Breast epithelium (tissue), 4 donors: ENCODE data around the gene EFNB2. TPM values are rescaled to one million over a fixed set of nuclear protein-coding genes. Genes with fewer than 3 reads are reported as not detected.
A peak's percentile ranks its signal among the peaks of the same experiment; 100 is the strongest.

ENCODE experiments used
- DNase-seq, 2 donors: peaks; one replicate each; pipeline ENCODE4 v3.0.0-alpha.2; 2019; ENCODE audit warnings: low spot score in 2 of 2
- H3K27ac ChIP-seq, 2 donors: fragments of 200-600 bp; sonication (generic) in 1 of 2; one replicate each; pipeline ENCODE4 v1.5.1; 2016 to 2019; ENCODE audit warnings: mild to moderate bottlenecking in 1 of 2
- H3K27me3 ChIP-seq, 2 donors: fragments of 200-600 bp; sonication (generic) in 1 of 2; one replicate each; pipeline versions ENCODE4 v1.5.1 to v1.6.0; 2017 to 2019; ENCODE audit warnings: control low read depth in 1 of 2, mild to moderate bottlenecking in 1 of 2
- H3K36me3 ChIP-seq: fragments of 200-600 bp; one replicate; pipeline ENCODE4 v1.5.1; 2019
- H3K4me1 ChIP-seq, 2 donors: fragments of 200-600 bp; sonication (generic); one replicate each; pipeline ENCODE4 v1.5.1; 2016 to 2019; ENCODE audit warnings: control low read depth in 1 of 2
- H3K4me3 ChIP-seq, 3 donors: fragments of 200-600 bp; sonication (generic); 1 replicate in 2 of 3; 2 replicates in 1 of 3; pipeline ENCODE4 v1.5.1; 2016 to 2019; ENCODE audit warnings: mild to moderate bottlenecking in 3 of 3, moderate library complexity in 2 of 3
- H3K9me3 ChIP-seq, 2 donors: fragments of 200-600 bp; sonication (generic) in 1 of 2; one replicate each; pipeline ENCODE4 v1.5.1; 2016 to 2019; ENCODE audit warnings: control low read depth in 1 of 2
- POLR2A ChIP-seq: fragments of 450-650 bp; IDR thresholded peaks from one replicate; pipeline ENCODE4 v1.6.1; 2016; ENCODE audit warnings: antibody characterized with exemption, mild to moderate bottlenecking, moderate library complexity
- POLR2AphosphoS5 ChIP-seq, 3 donors: sonication (generic); formaldehyde crosslinking; IDR thresholded peaks; one replicate each; pipeline ENCODE4 v1.6.1; 2017; ENCODE audit warnings: antibody characterized with exemption in 3 of 3
- intact Hi-C: fragments of 100-400 bp; cut with DNase I; formaldehyde crosslinking; loops from one replicate; pipeline ENCODE4 v1.15.1; 2023; ENCODE audit warnings: low total_unique reads
- total RNA-seq, 3 donors: library from RNA; depleted of rRNA; stranded (reverse); fragments of >200 nt; gene quantifications; one replicate each; pipeline ENCODE4 v1.1.0, GENCODE V29; 2016
- TF ChIP-seq, protein P1 (sequence below), 3 donors: fragments of 450-650 bp; IDR thresholded peaks; one replicate each; pipeline ENCODE4 v1.5.1; 2016 to 2017; ENCODE audit warnings: antibody characterized with exemption in 3 of 3, mild to moderate bottlenecking in 3 of 3, moderate library complexity in 3 of 3

The EFNB2 gene
- total RNA-seq, 3 donors from 2014 or later, result 9.4 to 15.7 (median 15.2) TPM

DNA sequence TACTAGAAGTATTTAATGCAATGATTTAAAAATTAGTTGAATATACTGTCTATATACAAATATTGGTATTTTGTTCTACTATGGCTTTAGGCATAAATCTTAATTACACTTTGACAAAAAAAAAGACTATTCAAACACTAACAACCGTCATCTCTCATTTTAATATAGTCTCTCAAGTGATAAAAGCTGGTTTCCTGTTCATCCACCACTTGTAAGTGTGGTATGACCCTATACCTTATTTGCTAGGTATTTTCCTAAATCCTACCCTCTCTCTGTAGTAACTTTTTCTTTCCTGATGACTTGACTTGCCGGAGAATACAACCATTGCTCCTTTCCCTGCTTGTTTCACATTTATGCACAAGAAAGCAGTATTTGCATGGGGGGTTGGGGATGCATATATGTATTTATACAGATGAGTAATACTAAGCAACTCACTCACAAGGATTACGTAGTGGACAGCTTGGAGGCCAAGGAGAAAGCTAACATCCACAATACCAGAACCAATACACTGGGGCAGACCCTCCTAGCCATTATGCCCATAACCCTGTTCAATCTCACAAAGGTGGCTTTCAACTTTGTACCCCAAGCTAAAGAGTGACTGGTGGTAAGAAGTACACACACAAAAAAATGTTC, 12.7 kb upstream of the EFNB2 start:
- H3K4me1 ChIP-seq, result no peaks in the 10 kb centered on the region
- H3K36me3 ChIP-seq, result no peaks in the 10 kb centered on the region
- intact Hi-C loops, result no loop called here
- TF ChIP-seq POLR2A (no peak), POLR2AphosphoS5 (IDR thresholded peaks at IDR 0.05) (no peak)
- TF ChIP-seq, protein P1, sequence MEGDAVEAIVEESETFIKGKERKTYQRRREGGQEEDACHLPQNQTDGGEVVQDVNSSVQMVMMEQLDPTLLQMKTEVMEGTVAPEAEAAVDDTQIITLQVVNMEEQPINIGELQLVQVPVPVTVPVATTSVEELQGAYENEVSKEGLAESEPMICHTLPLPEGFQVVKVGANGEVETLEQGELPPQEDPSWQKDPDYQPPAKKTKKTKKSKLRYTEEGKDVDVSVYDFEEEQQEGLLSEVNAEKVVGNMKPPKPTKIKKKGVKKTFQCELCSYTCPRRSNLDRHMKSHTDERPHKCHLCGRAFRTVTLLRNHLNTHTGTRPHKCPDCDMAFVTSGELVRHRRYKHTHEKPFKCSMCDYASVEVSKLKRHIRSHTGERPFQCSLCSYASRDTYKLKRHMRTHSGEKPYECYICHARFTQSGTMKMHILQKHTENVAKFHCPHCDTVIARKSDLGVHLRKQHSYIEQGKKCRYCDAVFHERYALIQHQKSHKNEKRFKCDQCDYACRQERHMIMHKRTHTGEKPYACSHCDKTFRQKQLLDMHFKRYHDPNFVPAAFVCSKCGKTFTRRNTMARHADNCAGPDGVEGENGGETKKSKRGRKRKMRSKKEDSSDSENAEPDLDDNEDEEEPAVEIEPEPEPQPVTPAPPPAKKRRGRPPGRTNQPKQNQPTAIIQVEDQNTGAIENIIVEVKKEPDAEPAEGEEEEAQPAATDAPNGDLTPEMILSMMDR (IDR thresholded peaks at IDR 0.05), result no peak
- no peak overlapping the region for H3K27ac ChIP-seq
- no peaks in the 10 kb centered on the region for H3K27me3 ChIP-seq
- H3K4me3 ChIP-seq, result no peak overlapping the region
- no peak for DNase-seq
- H3K9me3 ChIP-seq, result no peaks in the 10 kb centered on the region

DNA sequence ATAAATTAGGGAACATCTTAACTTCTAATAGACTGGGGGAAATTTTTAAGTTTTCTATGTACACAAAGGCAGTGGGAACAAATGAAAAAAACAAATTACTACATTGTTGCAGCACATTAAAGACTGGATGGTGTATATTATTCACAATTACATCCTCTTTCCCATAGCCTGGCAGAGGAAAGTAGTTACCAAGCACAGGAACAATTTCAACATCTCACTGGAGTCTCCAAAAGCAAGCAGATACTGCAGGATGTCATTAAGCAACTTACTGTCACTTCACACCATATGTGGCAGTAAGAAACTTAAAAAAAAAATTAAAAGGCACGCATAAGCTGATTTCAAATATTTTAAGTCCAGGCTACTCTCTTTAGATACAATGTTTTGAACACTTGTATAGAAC, 6.4 kb upstream of the EFNB2 start:
- intact Hi-C loops, result no loop called here
- H3K4me3 ChIP-seq, result no peak overlapping the region

DNA sequence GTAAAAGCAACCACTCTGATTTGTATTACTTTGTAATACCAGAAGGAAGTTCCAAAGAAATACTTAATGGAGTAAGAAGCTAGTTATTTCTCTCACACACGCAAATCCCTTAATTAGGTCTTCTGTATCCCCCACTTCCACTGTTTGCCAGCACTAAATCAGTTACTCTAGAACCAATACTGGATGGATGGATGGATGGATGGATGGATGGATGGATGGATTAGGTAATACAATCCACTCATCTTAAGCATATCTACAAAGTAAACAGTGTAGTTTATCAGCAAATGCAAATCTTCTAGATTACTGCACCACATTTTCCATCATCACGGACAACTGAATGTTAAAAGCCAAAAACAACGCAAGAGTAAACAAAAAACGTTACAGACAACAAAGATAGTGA, 5.2 kb upstream of the EFNB2 start:
- Histone ChIP-seq H3K27me3 (no peaks in the 10 kb centered on the region), H3K4me3 (no peak overlapping the region), H3K4me1 (no peaks in the 10 kb centered on the region), H3K9me3 (no peaks in the 10 kb centered on the region), H3K36me3 (no peaks in the 10 kb centered on the region), H3K27ac (no peak overlapping the region)
- intact Hi-C loops, result no loop called here
- TF ChIP-seq, protein P1 (IDR thresholded peaks at IDR 0.05), result no peak
- TF ChIP-seq POLR2A, result no peak
- DNase-seq, result no peak

More for the DNA sequence above, 6.4 kb upstream of the EFNB2 start:
- H3K4me1 ChIP-seq, result no peaks in the 10 kb centered on the region
- no peak overlapping the region for H3K27ac ChIP-seq
- no peaks in the 10 kb centered on the region for H3K27me3 ChIP-seq
- no peaks in the 10 kb centered on the region for H3K36me3 ChIP-seq
- TF ChIP-seq POLR2AphosphoS5 (IDR thresholded peaks at IDR 0.05), result no peak
- no peak for TF ChIP-seq POLR2A
- TF ChIP-seq, protein P1 (IDR thresholded peaks at IDR 0.05), result no peak
- no peaks in the 10 kb centered on the region for H3K9me3 ChIP-seq
- DNase-seq, result no peak

DNA sequence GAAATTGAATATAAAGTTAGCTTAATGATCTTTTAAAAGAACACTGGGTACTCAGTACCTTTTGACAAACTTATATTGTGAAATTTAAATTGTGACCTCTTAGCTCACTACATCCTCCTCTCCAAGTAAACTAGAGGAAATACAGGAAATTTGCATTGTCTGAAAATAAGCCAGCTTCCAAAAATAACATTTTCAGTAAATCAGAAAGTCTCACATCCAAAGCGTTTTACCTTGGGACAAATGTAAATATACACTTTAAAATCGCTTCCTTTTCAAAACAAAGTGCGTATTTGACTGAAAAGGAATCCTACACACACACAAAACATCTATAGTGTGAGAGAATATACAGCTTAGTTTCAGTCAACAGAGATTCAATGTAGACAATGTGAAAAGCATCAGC, 2.1 kb upstream of the EFNB2 start:
- Histone ChIP-seq H3K4me3 (no peak overlapping the region), H3K4me1 (peaks cover 3 to 4% of the 10 kb centered on the region in 2 donors), H3K27me3 (no peaks in the 10 kb centered on the region), H3K27ac (no peak overlapping the region), H3K36me3 (no peaks in the 10 kb centered on the region), H3K9me3 (no peaks in the 10 kb centered on the region)
- TF ChIP-seq, protein P1 (IDR thresholded peaks at IDR 0.05), result no peak
- TF ChIP-seq POLR2AphosphoS5 (IDR thresholded peaks at IDR 0.05) (no peak), POLR2A (no peak)
- no peak for DNase-seq
- intact Hi-C loops, result no loop called here

GRCh38 chr13:106536244-106537034, 977 bp upstream of the EFNB2 start:
- Histone ChIP-seq H3K4me3 (peak overlapping the region; percentile 57 to 94 (median 79)), H3K9me3 (no peaks in the 10 kb centered on the region), H3K27ac (peak overlapping the region; percentile 57 to 77), H3K4me1 (peaks cover 3 to 8% of the 10 kb centered on the region in 2 donors), H3K27me3 (no peaks in the 10 kb centered on the region), H3K36me3 (no peaks in the 10 kb centered on the region)
- peak in 1 of 3 donors; percentile 17 for TF ChIP-seq POLR2AphosphoS5 (IDR thresholded peaks at IDR 0.05)
- no peak for TF ChIP-seq POLR2A
- TF ChIP-seq, protein P1 (IDR thresholded peaks at IDR 0.05), result peak; percentile 81 to 88 (median 83)
- intact Hi-C loops, result no loop called here
- DNase-seq, result peak; percentile 67 to 90
